NB4 (cell line): ENCODE results near the gene EFL1.

ENCODE experiments used
- DNase-seq: peaks from one replicate; pipeline ENCODE4 v3.0.0; 2010; ENCODE audit warnings: low read depth
- H3K4me3 ChIP-seq: one replicate; pipeline ENCODE4 v1.5.1; 2011; ENCODE audit warnings: mild to moderate bottlenecking, low read depth, low read length, moderate library complexity
- CTCF ChIP-seq: IDR thresholded peaks from one replicate; pipeline ENCODE4 v1.5.1; 2012; ENCODE audit warnings: low read depth, low read length
- MAX ChIP-seq: IDR thresholded peaks from 2 replicates; pipeline ENCODE4 v1.6.1; 2011; ENCODE audit warnings: low read depth, low read length
- MYC ChIP-seq: IDR thresholded peaks from 2 replicates; pipeline ENCODE4 v1.6.1; 2011; ENCODE audit warnings: low read depth, low read length
- POLR2A ChIP-seq: IDR thresholded peaks from 2 replicates; pipeline ENCODE4 v1.6.1; 2011; ENCODE audit warnings: mild to moderate bottlenecking; ENCODE audit not compliant: insufficient read length; ENCODE audit errors: extremely low read depth

EFL1 gene

GRCh38 chr15:82132096-82132495 is 130.4 kb downstream of the EFL1 start:
- no peak overlapping the region for H3K4me3 ChIP-seq
- no peak for DNase-seq
- no peak for TF ChIP-seq MYC
- no peak for TF ChIP-seq POLR2A
- TF ChIP-seq CTCF = no peak
- TF ChIP-seq MAX = no peak

- TF ChIP-seq POLR2A (no peak), MAX (no peak), CTCF (no peak), MYC (no peak)
- H3K4me3 ChIP-seq = no peak overlapping the region
- DNase-seq = no peak
These were observed 132.3 kb downstream of the EFL1 start for GRCh38 chr15:82130248-82130647.

GRCh38 chr15:82129761-82130160 is 132.8 kb downstream of the EFL1 start:
- no peak overlapping the region for H3K4me3 ChIP-seq
- DNase-seq = no peak
- TF ChIP-seq CTCF (no peak), POLR2A (no peak), MAX (no peak), MYC (no peak)

- H3K4me3 ChIP-seq = no peak overlapping the region
- DNase-seq = no peak
- no peak for TF ChIP-seq POLR2A
- TF ChIP-seq MAX = no peak
- TF ChIP-seq CTCF = no peak
- TF ChIP-seq MYC = no peak
These were observed 133.3 kb downstream of the EFL1 start for GRCh38 chr15:82129149-82129692.

- peak; percentile 63 for DNase-seq
- TF ChIP-seq MYC (no peak), POLR2A (no peak), CTCF (no peak), MAX (no peak)
- H3K4me3 ChIP-seq = no peak overlapping the region
These were observed 134.0 kb downstream of the EFL1 start for GRCh38 chr15:82128401-82129148.

- TF ChIP-seq MYC (no peak), POLR2A (no peak), CTCF (no peak), MAX (no peak)
- DNase-seq = no peak
- H3K4me3 ChIP-seq = no peak overlapping the region
These were observed 135.0 kb downstream of the EFL1 start for GRCh38 chr15:82127581-82127980.
